ENCODE results near the gene SPNS2. TPM values are rescaled to one million over a fixed set of nuclear protein-coding genes. Genes with fewer than 3 reads are reported as not detected.

SPNS2 gene
- total and polyA plus RNA-seq, 2 of the 8 experiments (the other 6 are each of a cell fraction or from before 2014, with no cell fraction given): 1.2 to 1.5 TPM

- Histone ChIP-seq H4K8ac (ENCODE audit: extremely low read depth, insufficient read depth, low read length) (0 out of 2 replicates have a peak overlapping the region, but pooled peaks have one; percentile 7), H2BK12ac (ENCODE audit: low read depth, low read length) (peak overlapping the region; percentile 98; the same call in 1 of the 2 replicates), H3K9me3 (ENCODE audit: insufficient read depth in 2 of 2, low read depth in 1 of 2, low read length in 1 of 2) (no peaks in the 10 kb centered on the region), H3K27me3 (replicated peaks in 1 of 4; ENCODE audit: control insufficient read depth in 3 of 4, extremely low read depth in 1 of 4, insufficient read depth in 3 of 4, low read length in 3 of 4) (no peaks in the 10 kb centered on the region), H2AFZ (ENCODE audit: low read length) (no peak overlapping the region), H3K18ac (ENCODE audit: extremely low read depth, low read length) (peak overlapping the region; percentile 89), H3K36me3 (ENCODE audit: control insufficient read depth in 2 of 4, insufficient read depth in 4 of 4, low read length in 3 of 4) (no peaks in the 10 kb centered on the region), H3K23me2 (ENCODE audit: low read depth, low read length) (no peaks in the 10 kb centered on the region; the same call in 1 of the 2 replicates), H2BK5ac (ENCODE audit: low read depth, low read length) (peak overlapping the region; percentile 80; the same call in 1 of the 2 replicates), H2AK5ac (ENCODE audit: low read depth, low read length) (no peak overlapping the region), H3K4me3 (ENCODE audit: extremely low read depth in 1 of 4, insufficient read depth in 2 of 4, low read depth in 3 of 4, low read length in 4 of 4) (no peak overlapping the region; a peak in 1 of 8 replicates), H3K79me2 (ENCODE audit: control insufficient read depth in 1 of 2, insufficient read depth in 2 of 2, low read length in 2 of 2) (no peaks in the 10 kb centered on the region), H2BK20ac (ENCODE audit: low read length) (peak overlapping the region; percentile 95; the same call in 1 of the 2 replicates), H4K5ac (ENCODE audit: insufficient read length, low read depth, low read length) (peak overlapping the region; percentile 73), H3K4me1 (replicated peaks in 1 of 4; ENCODE audit: control insufficient read depth in 3 of 4, insufficient read depth in 4 of 4, low read length in 3 of 4) (peaks cover 4 to 19% (median 14%) of the 10 kb centered on the region in 4 experiments), H2BK120ac (replicated peaks; ENCODE audit: low read depth, low read length) (peak overlapping the region; percentile 88), H3K27ac (ENCODE audit: low read depth, low read length) (no peak overlapping the region), H3K56ac (replicated peaks; ENCODE audit: insufficient read length, low read depth, low read length) (peak overlapping the region; percentile 21), H3K4me2 (ENCODE audit: insufficient read depth in 1 of 2, low read depth in 2 of 2, low read length in 2 of 2) (peak overlapping the region; percentile 20 to 37), H4K91ac (replicated peaks; ENCODE audit: insufficient read length, low read length) (peak overlapping the region; percentile 92), H3K23ac (ENCODE audit: insufficient read length) (no peak overlapping the region), H3K9ac (replicated peaks in 1 of 4; ENCODE audit: extremely low read depth in 1 of 4, low read depth in 3 of 4, low read length in 3 of 4) (no peak overlapping the region), H3K79me1 (ENCODE audit: low read depth, low read length) (no peaks in the 10 kb centered on the region), H3K4ac (replicated peaks; ENCODE audit: insufficient read length, low read depth, low read length) (peak overlapping the region; percentile 47), H2BK15ac (ENCODE audit: low read length) (peak overlapping the region; percentile 92; the same call in 1 of the 2 replicates), H4K20me1 (replicated peaks in 1 of 2; ENCODE audit: control insufficient read depth in 1 of 2, insufficient read depth in 2 of 2, low read length in 2 of 2) (no peaks in the 10 kb centered on the region), H3K14ac (ENCODE audit: insufficient read length) (no peak overlapping the region)
- peak in 1 of 2 experiments; percentile 67 for DNase-seq (ENCODE audit: low read depth in 1 of 2, low spot score in 2 of 2)
- no peak for FAIRE-seq
- ChIA-PET POLR2A (ENCODE audit: partially characterized antibody) (interaction anchor here (0.6 to 2.8 kb wide), 13 partner anchors 10 to 132 kb away, joined by 3 to 11 read pairs (median 4); no protein-coding TSS in a partner anchor), CTCF (ENCODE audit: partially characterized antibody) (interaction anchor here (0.5 to 8.8 kb wide), 6 partner anchors 9 to 1566 kb away, joined by 3 to 114 read pairs (median 4); no protein-coding TSS in a partner anchor)
- WGBS, 2 experiments (ENCODE audit: extremely low coverage in 1 of 2, insufficient coverage in 1 of 2, insufficient read length in 1 of 2, insufficient replicate concordance in 2 of 2, low coverage in 1 of 2, low lambda C conversion rate in 2 of 2, missing lambda C conversion rate in 1 of 2): 47% methylated on average over 18 of the region's 18 CpGs; no CpG with 5 or more reads in 1 of the 2 experiments
- TF ChIP-seq FOSL1 (IDR thresholded peaks at IDR 0.05; ENCODE audit: insufficient read depth, low read depth, low read length) (no peak), RXRA (IDR thresholded peaks at IDR 0.05; ENCODE audit: insufficient read depth, low read depth, low read length) (0 out of 2 replicates have a peak, but pooled peaks have one; percentile 53), POLR2AphosphoS5 (IDR thresholded peaks at IDR 0.05; ENCODE audit: low read depth, low read length) (no peak), CHD2 (IDR thresholded peaks at IDR 0.05; ENCODE audit: low read length) (0 out of 2 replicates have a peak, but pooled peaks have one; percentile 6), CHD1 (IDR thresholded peaks at IDR 0.05; ENCODE audit: low read depth, low read length) (no peak), HDAC2 (IDR thresholded peaks at IDR 0.05; ENCODE audit: borderline replicate concordance in 1 of 2, low read depth in 2 of 2, low read length in 2 of 2) (0 out of 4 replicates have a peak, but pooled peaks of 1 of the 2 experiments have one; percentile 64), NANOG (IDR thresholded peaks at IDR 0.05; ENCODE audit: insufficient read depth, low read depth, low read length, poor library complexity, severe bottlenecking) (no peak), RNF2 (IDR thresholded peaks at IDR 0.05; ENCODE audit: borderline replicate concordance, low read depth, low read length, missing control alignments, poor library complexity, severe bottlenecking) (no peak), SP1 (IDR thresholded peaks at IDR 0.05; ENCODE audit: low read depth, low read length) (peak; percentile 62; the same call in 1 of the 2 replicates), CBX8 (IDR thresholded peaks at IDR 0.05; ENCODE audit: borderline replicate concordance, low read depth, low read length) (no peak)
These were observed 78.1 kb downstream of the SPNS2 start for GRCh38 chr17:4576729-4577322.
